ENCODE measurements around the gene PRR23E. TPM values are rescaled to one million over a fixed set of nuclear protein-coding genes. Genes with fewer than 3 reads are reported as not detected.

PRR23E gene
- polyA plus RNA-seq, 1 of the 3 experiments (the other 2 are of a cell fraction) = not detected

GRCh38 chr3:127185268-127185667 is 7.7 kb upstream of the PRR23E start:
- no peaks in the 10 kb centered on the region for H3K9me2 ChIP-seq
- H3K27me3 ChIP-seq (ENCODE audit: insufficient read depth) = no peaks in the 10 kb centered on the region
- POLR2A ChIA-PET = no interaction called here
- no peak overlapping the region for H3K9ac ChIP-seq
- no peaks in the 10 kb centered on the region for H3K79me2 ChIP-seq (ENCODE audit: insufficient read depth)
- no peak overlapping the region for H3K4me3 ChIP-seq (ENCODE audit: low read depth in 2 of 2, low read length in 1 of 2)
- no peaks in the 10 kb centered on the region for H4K20me1 ChIP-seq (ENCODE audit: insufficient read depth)
- H2AFZ ChIP-seq (ENCODE audit: low read depth) = no peak overlapping the region
- no peak overlapping the region for H3K27ac ChIP-seq (ENCODE audit: low read depth in 2 of 2, low read length in 1 of 2)
- no peak for DNase-seq
- H3K4me1 ChIP-seq (ENCODE audit: control insufficient read depth in 1 of 2, insufficient read depth in 2 of 2, low read depth in 1 of 2, low read length in 1 of 2) = peaks cover 0 to 15% of the 10 kb centered on the region in 2 experiments; a peak in 1 of 4 replicates
- H3K9me3 ChIP-seq = no peaks in the 10 kb centered on the region; the same call in none of the 2 replicates
- no peaks in the 10 kb centered on the region for H3K36me3 ChIP-seq (replicated peaks in 1 of 2; ENCODE audit: control insufficient read depth in 1 of 2, insufficient read depth in 2 of 2, low read length in 1 of 2)
- CTCF ChIA-PET = interaction anchor here (1.1 to 1.4 kb wide), 3 partner anchors 9 to 200 kb away, joined by 3 read pairs; no protein-coding TSS in a partner anchor
- no peaks in the 10 kb centered on the region for H3F3A ChIP-seq (replicated peaks; ENCODE audit: insufficient read depth)
- TF ChIP-seq SMC3 (IDR thresholded peaks at IDR 0.05; ENCODE audit: low read depth, low read length) (no peak), GATA2 (CRISPR knock-in tag; IDR thresholded peaks at IDR 0.05) (no peak), USF1 (IDR thresholded peaks at IDR 0.05; ENCODE audit: borderline replicate concordance, low read depth) (no peak), RFX5 (IDR thresholded peaks at IDR 0.05; ENCODE audit: low read length) (no peak), NRF1 (IDR thresholded peaks at IDR 0.05; ENCODE audit: low read depth, low read length) (no peak), RAD21 (IDR thresholded peaks at IDR 0.05; ENCODE audit: low read length) (no peak), EZH2phosphoT487 (IDR thresholded peaks at IDR 0.05; ENCODE audit: borderline replicate concordance, low read depth) (no peak), POLR2AphosphoS5 (IDR thresholded peaks at IDR 0.05; ENCODE audit: low read depth, low read length) (no peak), JUND (IDR thresholded peaks at IDR 0.05) (no peak), RCOR1 (IDR thresholded peaks at IDR 0.05; ENCODE audit: low read length) (no peak)
- no peak overlapping the region for H3K4me2 ChIP-seq
- 83% methylated on average over 3 of the region's 3 CpGs for WGBS (ENCODE audit: low lambda C conversion rate)

GRCh38 chr3:127185962-127186674 is 6.8 kb upstream of the PRR23E start:
- Histone ChIP-seq H2AFZ (ENCODE audit: low read depth) (no peak overlapping the region), H4K20me1 (ENCODE audit: insufficient read depth) (no peaks in the 10 kb centered on the region), H3K9me2 (no peaks in the 10 kb centered on the region), H3K79me2 (ENCODE audit: insufficient read depth) (no peaks in the 10 kb centered on the region), H3K9me3 (peaks cover 7% of the 10 kb centered on the region), H3K27ac (ENCODE audit: low read depth in 2 of 2, low read length in 1 of 2) (no peak overlapping the region), H3K4me1 (ENCODE audit: control insufficient read depth in 1 of 2, insufficient read depth in 2 of 2, low read depth in 1 of 2, low read length in 1 of 2) (peaks cover 0 to 7% of the 10 kb centered on the region in 2 experiments; a peak in 1 of 4 replicates), H3K36me3 (replicated peaks in 1 of 2; ENCODE audit: control insufficient read depth in 1 of 2, insufficient read depth in 2 of 2, low read length in 1 of 2) (peaks cover 0 to 5% of the 10 kb centered on the region in 2 experiments), H3K4me2 (no peak overlapping the region), H3K27me3 (ENCODE audit: insufficient read depth) (no peaks in the 10 kb centered on the region), H3F3A (replicated peaks; ENCODE audit: insufficient read depth) (no peaks in the 10 kb centered on the region), H3K4me3 (ENCODE audit: low read depth in 2 of 2, low read length in 1 of 2) (no peak overlapping the region), H3K9ac (no peak overlapping the region)
- no peak for DNase-seq
- WGBS (ENCODE audit: low lambda C conversion rate) = 79% methylated on average over 4 of the region's 4 CpGs
- no peak for TF ChIP-seq FOSL2 (IDR thresholded peaks at IDR 0.05; ENCODE audit: borderline replicate concordance, low read depth)
- TF ChIP-seq FOXJ3 (CRISPR knock-in tag; IDR thresholded peaks at IDR 0.05) = no peak
- no peak for TF ChIP-seq NFIC (IDR thresholded peaks at IDR 0.05; ENCODE audit: borderline replicate concordance)
- no peak for TF ChIP-seq YY1 (IDR thresholded peaks at IDR 0.05; ENCODE audit: low read depth)
- TF ChIP-seq POLR2AphosphoS5 (IDR thresholded peaks at IDR 0.05; ENCODE audit: low read depth, low read length) = no peak
- ChIA-PET CTCF (interaction anchor here (1.1 to 1.4 kb wide), 2 partner anchors 10 to 201 kb away, joined by 3 read pairs; no protein-coding TSS in a partner anchor), POLR2A (no interaction called here)

Measured in SK-N-SH (cell line).